Neural progenitor cell (in vitro differentiated cells): ENCODE data around the gene NOTUM.

Experiments used
- CTCF ChIP-seq: fragments of 200-600 bp; sonication (generic); IDR thresholded peaks from 2 replicates; pipeline ENCODE4 v1.5.1; 2017; ENCODE audit warnings: antibody characterized with exemption, mild to moderate bottlenecking
- EZH2 ChIP-seq: fragments of 200-600 bp; sonication (generic); IDR thresholded peaks from 2 replicates; pipeline ENCODE4 v1.6.1; 2017; ENCODE audit warnings: antibody characterized with exemption, mild to moderate bottlenecking, moderate library complexity
- EZH2phosphoT487 ChIP-seq: fragments of 200-600 bp; sonication (generic); IDR thresholded peaks from 2 replicates; pipeline ENCODE4 v1.6.1; 2017; ENCODE audit warnings: antibody characterized with exemption

- TF ChIP-seq CTCF (no peak), EZH2phosphoT487 (no peak), EZH2 (no peak)
Measured at GRCh38 chr17:81942167-81942553, 18.8 kb downstream of the NOTUM start.
